Karpas-422 (cell line): ENCODE data around the gene USP10. TPM values are rescaled to one million over a fixed set of nuclear protein-coding genes. Genes with fewer than 3 reads are reported as not detected.
A peak's percentile ranks its signal among the peaks of the same experiment; 100 is the strongest.

Experiments used
- DNase-seq: peaks from one replicate; pipeline ENCODE4 v3.0.0-alpha.2; 2015
- H2AFZ ChIP-seq: fragments of 200-600 bp; sonication (generic); 2 replicates; pipeline ENCODE4 v1.6.1; 2014; ENCODE audit warnings: antibody characterized with exemption, low read length, mixed read lengths
- H3K27ac ChIP-seq: fragments of 200-600 bp; sonication (generic); 2 replicates; pipeline ENCODE4 v1.5.1; 2014; ENCODE audit warnings: mild to moderate bottlenecking, low read length, moderate library complexity
- H3K27me3 ChIP-seq: fragments of 200-600 bp; sonication (generic); 2 replicates; pipeline ENCODE4 v1.6.1; 2014; ENCODE audit warnings: low read length, mixed read lengths
- H3K36me3 ChIP-seq: fragments of 200-600 bp; sonication (generic); 2 replicates; pipeline ENCODE4 v1.6.1; 2014; ENCODE audit warnings: low read length, mixed read lengths; ENCODE audit not compliant: insufficient read depth
- H3K4me1 ChIP-seq: fragments of 200-600 bp; sonication (generic); 2 replicates; pipeline ENCODE4 v1.6.1; 2014; ENCODE audit warnings: mild to moderate bottlenecking, low read length, mixed read lengths
- H3K4me2 ChIP-seq: fragments of 200-600 bp; sonication (generic); 2 replicates; pipeline ENCODE4 v1.6.1; 2014; ENCODE audit warnings: low read length, low read depth, mild to moderate bottlenecking; ENCODE audit not compliant: poor library complexity, severe bottlenecking
- H3K4me3 ChIP-seq: fragments of 200-600 bp; sonication (generic); 2 replicates; pipeline ENCODE4 v1.5.1; 2014; ENCODE audit warnings: mild to moderate bottlenecking, antibody characterized with exemption, low read length, mixed read lengths
- H3K79me2 ChIP-seq: fragments of 200-600 bp; sonication (generic); 2 replicates; pipeline ENCODE4 v1.6.1; 2014; ENCODE audit warnings: mild to moderate bottlenecking, low read length, mixed read lengths
- H3K9ac ChIP-seq: fragments of 200-600 bp; sonication (generic); 2 replicates; pipeline ENCODE4 v1.6.0; 2014; ENCODE audit warnings: low read length
- H3K9me2 ChIP-seq: fragments of 200-600 bp; sonication (generic), shearing (Covaris generic); replicated peaks from 2 replicates; pipeline ENCODE4 v1.6.0; 2014; ENCODE audit warnings: mild to moderate bottlenecking, low read length, moderate library complexity; ENCODE audit not compliant: insufficient read depth
- H3K9me3 ChIP-seq: fragments of 300-700, 200-600 bp; sonication (generic); 2 replicates; pipeline ENCODE4 v1.6.1; 2014; ENCODE audit warnings: low read length, mixed read lengths
- H4K20me1 ChIP-seq: fragments of 200-600 bp; sonication (generic); 2 replicates; pipeline ENCODE4 v1.6.1; 2014; ENCODE audit warnings: mild to moderate bottlenecking, antibody characterized with exemption, low read length, low read depth; ENCODE audit not compliant: insufficient read depth
- total RNA-seq: library from RNA; depleted of rRNA; stranded (reverse); fragments of >200 nt; shearing (Covaris generic); gene quantifications from 2 replicates; pipeline ENCODE4 v1.2.3, GENCODE V29; 2014; ENCODE audit warnings: low replicate concordance; rRNA removed

USP10 gene, protein sequence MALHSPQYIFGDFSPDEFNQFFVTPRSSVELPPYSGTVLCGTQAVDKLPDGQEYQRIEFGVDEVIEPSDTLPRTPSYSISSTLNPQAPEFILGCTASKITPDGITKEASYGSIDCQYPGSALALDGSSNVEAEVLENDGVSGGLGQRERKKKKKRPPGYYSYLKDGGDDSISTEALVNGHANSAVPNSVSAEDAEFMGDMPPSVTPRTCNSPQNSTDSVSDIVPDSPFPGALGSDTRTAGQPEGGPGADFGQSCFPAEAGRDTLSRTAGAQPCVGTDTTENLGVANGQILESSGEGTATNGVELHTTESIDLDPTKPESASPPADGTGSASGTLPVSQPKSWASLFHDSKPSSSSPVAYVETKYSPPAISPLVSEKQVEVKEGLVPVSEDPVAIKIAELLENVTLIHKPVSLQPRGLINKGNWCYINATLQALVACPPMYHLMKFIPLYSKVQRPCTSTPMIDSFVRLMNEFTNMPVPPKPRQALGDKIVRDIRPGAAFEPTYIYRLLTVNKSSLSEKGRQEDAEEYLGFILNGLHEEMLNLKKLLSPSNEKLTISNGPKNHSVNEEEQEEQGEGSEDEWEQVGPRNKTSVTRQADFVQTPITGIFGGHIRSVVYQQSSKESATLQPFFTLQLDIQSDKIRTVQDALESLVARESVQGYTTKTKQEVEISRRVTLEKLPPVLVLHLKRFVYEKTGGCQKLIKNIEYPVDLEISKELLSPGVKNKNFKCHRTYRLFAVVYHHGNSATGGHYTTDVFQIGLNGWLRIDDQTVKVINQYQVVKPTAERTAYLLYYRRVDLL
- 56.0 and 79.9 TPM in 2 replicates for total RNA-seq

DNA sequence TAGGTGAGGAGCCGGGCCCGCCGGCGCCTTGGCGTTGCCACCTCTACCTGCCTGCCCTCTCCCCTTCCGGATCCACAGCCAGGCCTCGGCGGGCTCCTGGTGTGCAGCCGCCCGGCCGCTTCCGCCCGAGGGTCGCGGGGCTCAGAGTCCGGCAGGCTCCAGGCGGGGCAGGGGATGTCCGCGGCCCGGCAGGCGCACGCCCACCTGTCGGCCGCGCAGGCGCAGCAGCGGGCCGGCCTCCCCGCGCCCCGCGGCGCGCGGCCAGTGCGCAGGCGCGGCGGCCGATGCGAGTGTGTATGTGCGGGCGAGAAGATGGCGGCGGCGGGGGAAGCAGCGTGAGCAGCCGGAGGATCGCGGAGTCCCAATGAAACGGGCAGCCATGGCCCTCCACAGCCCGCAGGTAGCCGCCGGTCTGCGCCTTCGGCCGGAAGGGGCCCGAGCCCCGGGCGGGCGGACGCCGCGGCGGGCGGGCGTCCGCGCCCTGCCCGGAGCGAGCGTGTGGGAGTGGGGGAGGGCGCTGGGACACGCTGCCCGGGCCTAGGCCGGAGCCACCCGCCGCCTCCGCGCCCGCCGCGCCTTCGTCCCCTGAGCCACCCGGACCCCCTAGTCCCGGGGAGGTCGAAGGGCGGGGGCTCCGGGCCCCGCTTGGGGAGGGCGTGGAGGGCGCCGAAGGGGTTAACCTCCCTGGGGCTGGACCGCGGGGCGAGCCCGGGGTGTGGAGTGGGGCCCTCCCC, at the start of gene USP10:
Gene USP10, plus strand, starts transcription at position 289 of the 734 bp plus-strand sequence. Its CDS starts 91 bp downstream, at position 380.
- Histone ChIP-seq H3K4me3 (peak within 1 kb of the TSS; percentile 96), H3K4me1 (peaks cover 43% of the 10 kb centered on the region), H3K36me3 (peaks cover 8% of the 10 kb centered on the region; the same call in 1 of the 2 replicates), H3K9me3 (no peaks in the 10 kb centered on the region), H3K27me3 (no peaks in the 10 kb centered on the region), H3K9ac (peak within 1 kb of the TSS; percentile 97), H3K4me2 (peak within 1 kb of the TSS; percentile 93), H3K9me2 (no peaks in the 10 kb centered on the region), H3K79me2 (peaks cover 53% of the 10 kb centered on the region), H2AFZ (peak within 1 kb of the TSS; percentile 85), H3K27ac (peak within 1 kb of the TSS; percentile 71), H4K20me1 (peaks cover 33% of the 10 kb centered on the region)
- peak; percentile 93 for DNase-seq

DNA sequence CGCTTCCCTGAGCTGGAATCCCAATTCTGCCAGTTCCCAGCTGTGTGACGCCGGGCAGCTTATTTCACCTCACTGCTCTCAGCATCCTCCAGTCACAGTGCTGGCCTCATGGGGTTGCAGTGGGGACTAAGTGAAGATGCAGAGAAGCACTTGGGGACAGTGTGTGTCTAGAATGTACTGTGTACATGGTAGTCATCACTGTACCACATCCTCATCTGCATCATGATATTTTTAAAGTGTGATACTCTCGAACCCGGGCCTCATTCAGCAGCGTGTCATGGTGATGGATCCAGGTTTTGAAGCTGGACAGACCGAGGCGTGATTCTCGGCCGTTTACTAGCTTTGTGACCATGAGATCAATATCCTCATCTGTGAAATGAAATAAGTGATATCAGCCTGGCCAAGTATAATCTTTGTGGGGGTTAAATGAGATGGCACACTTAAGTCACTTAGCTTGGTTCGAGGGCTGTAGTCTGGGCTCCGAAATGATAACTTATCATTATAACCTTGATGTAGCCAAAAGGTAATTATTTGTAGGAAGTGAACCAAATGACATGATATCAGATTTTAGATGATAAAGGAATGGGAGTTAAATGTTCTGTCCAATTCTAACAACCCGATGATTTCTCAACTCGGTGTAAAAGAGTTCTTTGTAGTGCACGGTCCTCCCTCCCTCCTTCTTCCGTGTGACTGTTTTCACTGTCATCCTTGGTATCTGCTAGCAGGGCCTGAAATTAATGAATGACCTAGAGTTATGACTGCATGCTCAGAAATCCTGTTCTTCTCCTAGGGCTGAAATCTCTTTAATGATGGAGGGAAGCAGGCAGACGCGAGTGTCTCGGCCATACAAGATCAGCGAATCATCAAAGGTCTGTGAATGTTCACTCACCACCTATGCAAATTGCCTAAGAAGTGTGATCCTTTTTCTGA, 49.5 kb upstream of the USP10 start:
- Histone ChIP-seq H3K36me3 (no peaks in the 10 kb centered on the region), H3K9ac (no peak overlapping the region), H2AFZ (no peak overlapping the region), H4K20me1 (peaks cover 5% of the 10 kb centered on the region; the same call in 1 of the 2 replicates), H3K9me2 (no peaks in the 10 kb centered on the region), H3K9me3 (no peaks in the 10 kb centered on the region), H3K27me3 (no peaks in the 10 kb centered on the region), H3K79me2 (peaks cover 8% of the 10 kb centered on the region; the same call in 1 of the 2 replicates), H3K4me2 (no peak overlapping the region), H3K4me3 (no peak overlapping the region), H3K27ac (no peak overlapping the region), H3K4me1 (peaks cover 13% of the 10 kb centered on the region)
- no peak for DNase-seq

DNA sequence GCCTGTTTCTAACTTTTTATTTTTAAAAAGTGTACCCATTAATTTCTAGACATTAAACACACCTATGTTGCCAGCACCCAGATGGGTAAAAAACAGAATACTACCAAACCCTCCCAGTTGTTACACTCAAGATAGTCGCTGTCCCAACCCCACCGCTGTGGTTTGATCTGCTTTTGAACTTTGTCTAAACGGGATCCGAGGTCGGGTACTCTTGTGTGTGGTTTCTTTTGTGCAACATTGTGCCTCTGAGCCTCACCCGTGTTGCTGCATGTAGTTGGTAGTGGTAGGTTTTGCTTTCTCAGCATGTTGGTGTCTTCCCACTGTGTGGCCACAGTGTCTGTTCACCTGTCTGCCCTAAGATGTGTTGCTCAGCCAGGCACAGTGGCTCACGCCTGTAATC, 47.2 kb upstream of the USP10 start:
- no peaks in the 10 kb centered on the region for H3K9me3 ChIP-seq
- H3K36me3 ChIP-seq = no peaks in the 10 kb centered on the region
- H4K20me1 ChIP-seq = peaks cover 5% of the 10 kb centered on the region; the same call in 1 of the 2 replicates
- no peak overlapping the region for H3K4me3 ChIP-seq
- H2AFZ ChIP-seq = no peak overlapping the region
- H3K9me2 ChIP-seq = no peaks in the 10 kb centered on the region
- H3K4me2 ChIP-seq = no peak overlapping the region
- H3K4me1 ChIP-seq = peaks cover 13% of the 10 kb centered on the region
- peaks cover 8% of the 10 kb centered on the region; the same call in 1 of the 2 replicates for H3K79me2 ChIP-seq
- no peak for DNase-seq
- no peak overlapping the region for H3K27ac ChIP-seq
- no peaks in the 10 kb centered on the region for H3K27me3 ChIP-seq
- H3K9ac ChIP-seq = no peak overlapping the region

DNA sequence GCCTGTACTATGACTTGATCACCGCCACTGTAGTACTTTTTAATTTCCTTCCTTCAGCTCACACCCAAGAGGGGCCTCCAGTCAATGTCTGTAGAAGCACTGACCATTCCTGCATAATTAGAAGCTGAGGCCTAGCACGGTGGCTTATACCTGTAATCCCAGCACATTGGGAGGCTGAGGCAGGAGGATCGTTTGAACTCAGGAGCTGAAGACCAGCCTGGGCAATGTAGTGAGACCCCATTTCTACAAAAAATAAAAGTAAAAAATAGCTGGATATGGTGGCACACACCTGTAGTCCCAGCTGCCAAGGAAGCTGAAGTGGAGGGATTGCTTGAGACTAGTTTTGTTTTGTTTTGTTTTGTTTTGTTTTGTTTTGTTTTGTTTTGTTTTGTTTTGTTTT, 45.6 kb upstream of the USP10 start:
- no peaks in the 10 kb centered on the region for H3K9me3 ChIP-seq
- peaks cover 4% of the 10 kb centered on the region for H3K4me1 ChIP-seq
- peaks cover 3% of the 10 kb centered on the region; the same call in 1 of the 2 replicates for H3K79me2 ChIP-seq
- no peaks in the 10 kb centered on the region for H3K36me3 ChIP-seq
- no peak overlapping the region for H3K27ac ChIP-seq
- H4K20me1 ChIP-seq = peaks cover 2% of the 10 kb centered on the region; the same call in 1 of the 2 replicates
- no peak overlapping the region for H3K9ac ChIP-seq
- no peak for DNase-seq
- no peak overlapping the region for H2AFZ ChIP-seq
- no peak overlapping the region for H3K4me2 ChIP-seq
- H3K9me2 ChIP-seq = no peaks in the 10 kb centered on the region
- no peak overlapping the region for H3K4me3 ChIP-seq
- no peaks in the 10 kb centered on the region for H3K27me3 ChIP-seq

DNA sequence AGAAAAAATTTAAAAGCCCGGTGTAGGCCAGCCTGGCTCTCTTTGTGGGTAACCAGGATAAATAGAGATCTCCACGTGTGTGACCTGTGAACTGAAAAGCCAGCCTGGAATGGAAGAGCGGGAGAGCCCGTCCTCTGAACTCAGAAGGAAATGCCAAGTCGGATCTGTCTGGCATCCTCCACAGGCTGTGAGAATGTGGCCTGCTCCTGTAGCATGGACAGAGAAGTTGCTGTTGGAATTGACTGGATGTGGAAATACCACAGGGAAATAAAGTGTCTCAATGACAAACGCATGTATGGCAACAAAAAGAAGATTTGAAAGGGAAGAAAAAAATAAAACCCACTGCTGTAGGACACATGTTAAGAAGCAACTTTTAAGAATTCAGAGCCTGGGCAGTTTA, 44.8 kb upstream of the USP10 start:
- no peaks in the 10 kb centered on the region for H4K20me1 ChIP-seq
- H3K4me2 ChIP-seq = no peak overlapping the region
- H3K9me3 ChIP-seq = no peaks in the 10 kb centered on the region
- no peak overlapping the region for H3K9ac ChIP-seq
- H3K27ac ChIP-seq = no peak overlapping the region
- H3K9me2 ChIP-seq = no peaks in the 10 kb centered on the region
- no peak overlapping the region for H3K4me3 ChIP-seq
- no peaks in the 10 kb centered on the region for H3K79me2 ChIP-seq
- H3K4me1 ChIP-seq = no peaks in the 10 kb centered on the region
- 0 out of 2 replicates have a peak, but pooled peaks cover 2% of the 10 kb centered on the region for H3K36me3 ChIP-seq
- H3K27me3 ChIP-seq = no peaks in the 10 kb centered on the region
- no peak overlapping the region for H2AFZ ChIP-seq
- no peak for DNase-seq

DNA sequence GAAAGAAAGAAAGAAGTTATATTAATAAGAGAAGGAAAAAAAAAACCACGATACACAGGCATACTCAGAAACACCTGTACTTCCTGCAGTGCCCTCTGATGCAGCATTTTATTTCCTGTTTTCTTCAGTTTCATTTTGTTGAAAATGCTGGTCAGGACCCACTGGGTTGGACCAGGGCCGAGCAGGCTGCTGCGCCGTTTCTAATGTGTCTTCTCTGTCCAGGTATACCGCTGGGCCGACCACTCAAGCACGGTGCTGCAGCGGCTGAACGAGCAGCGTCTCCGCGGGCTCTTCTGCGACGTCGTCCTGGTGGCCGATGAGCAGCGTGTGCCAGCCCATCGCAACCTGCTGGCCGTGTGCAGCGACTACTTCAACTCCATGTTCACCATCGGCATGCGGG, 43.2 kb upstream of the USP10 start:
- no peaks in the 10 kb centered on the region for H3K9me2 ChIP-seq
- no peak overlapping the region for H2AFZ ChIP-seq
- H3K4me1 ChIP-seq = no peaks in the 10 kb centered on the region
- no peak overlapping the region for H3K4me2 ChIP-seq
- no peaks in the 10 kb centered on the region for H3K9me3 ChIP-seq
- DNase-seq = no peak
- no peaks in the 10 kb centered on the region for H3K79me2 ChIP-seq
- H4K20me1 ChIP-seq = no peaks in the 10 kb centered on the region
- 0 out of 2 replicates have a peak, but pooled peaks cover 2% of the 10 kb centered on the region for H3K36me3 ChIP-seq
- no peak overlapping the region for H3K9ac ChIP-seq
- no peak overlapping the region for H3K4me3 ChIP-seq
- H3K27me3 ChIP-seq = no peaks in the 10 kb centered on the region
- H3K27ac ChIP-seq = no peak overlapping the region

DNA sequence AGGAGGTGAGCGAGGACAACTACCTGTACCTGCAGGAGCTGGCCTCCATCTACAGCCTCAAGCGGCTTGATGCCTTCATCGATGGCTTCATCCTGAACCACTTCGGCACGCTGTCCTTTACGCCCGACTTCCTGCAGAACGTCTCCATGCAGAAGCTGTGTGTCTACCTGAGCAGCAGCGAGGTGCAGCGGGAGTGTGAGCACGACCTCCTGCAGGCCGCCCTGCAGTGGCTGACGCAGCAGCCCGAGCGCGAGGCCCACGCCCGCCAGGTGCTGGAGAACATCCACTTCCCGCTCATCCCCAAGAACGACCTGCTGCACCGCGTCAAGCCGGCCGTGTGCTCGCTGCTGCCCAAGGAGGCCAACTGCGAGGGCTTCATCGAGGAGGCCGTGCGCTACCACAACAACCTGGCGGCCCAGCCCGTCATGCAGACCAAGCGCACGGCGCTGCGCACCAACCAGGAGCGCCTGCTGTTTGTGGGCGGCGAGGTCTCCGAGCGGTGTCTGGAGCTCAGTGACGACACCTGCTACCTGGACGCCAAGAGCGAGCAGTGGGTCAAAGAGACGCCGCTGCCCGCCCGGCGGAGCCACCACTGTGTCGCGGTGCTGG, 42.5 kb upstream of the USP10 start:
- Histone ChIP-seq H3K27ac (no peak overlapping the region), H4K20me1 (no peaks in the 10 kb centered on the region), H3K4me3 (no peak overlapping the region), H3K9me3 (no peaks in the 10 kb centered on the region), H3K36me3 (peaks cover 5% of the 10 kb centered on the region; the same call in 1 of the 2 replicates), H3K4me1 (no peaks in the 10 kb centered on the region; the same call in 1 of the 2 replicates), H3K27me3 (no peaks in the 10 kb centered on the region), H3K79me2 (no peaks in the 10 kb centered on the region), H2AFZ (no peak overlapping the region), H3K9me2 (no peaks in the 10 kb centered on the region), H3K9ac (no peak overlapping the region), H3K4me2 (no peak overlapping the region)
- no peak for DNase-seq
